Metanephros (tissue), 1 donor: Measurements from ENCODE around the gene A4GNT. TPM values are rescaled to one million over a fixed set of nuclear protein-coding genes. Genes with fewer than 3 reads are reported as not detected.

Experiments
- total RNA-seq: library from RNA; depleted of rRNA; stranded (reverse); fragments of >200 nt; gene quantifications from one replicate; pipeline ENCODE4 v1.2.3, GENCODE V29; 2014

Gene A4GNT
- total RNA-seq = not detected

DNA sequence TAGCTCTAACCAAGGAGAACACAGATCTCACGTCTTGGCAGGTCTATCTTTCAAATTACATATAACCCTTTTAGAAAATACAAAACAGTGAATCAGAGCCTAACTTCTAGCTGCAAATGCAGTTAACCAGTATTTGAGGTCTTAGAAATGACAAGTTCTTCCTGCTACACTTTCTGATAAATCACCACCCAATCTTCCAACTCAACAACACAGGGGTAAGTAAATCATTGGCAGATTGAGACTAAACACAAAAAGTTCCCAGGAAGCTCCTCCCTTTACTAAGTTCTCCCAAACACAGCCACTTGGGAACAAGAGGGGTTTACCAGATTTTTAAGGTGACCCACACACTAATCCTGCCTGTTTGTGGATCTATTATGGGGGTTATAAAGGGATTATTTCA, at the start of gene A4GNT:
A4GNT (minus strand) TSS at position 152 of the 400 bp plus-strand sequence. CDS start 1,134 bp downstream, outside the sequence.

DNA sequence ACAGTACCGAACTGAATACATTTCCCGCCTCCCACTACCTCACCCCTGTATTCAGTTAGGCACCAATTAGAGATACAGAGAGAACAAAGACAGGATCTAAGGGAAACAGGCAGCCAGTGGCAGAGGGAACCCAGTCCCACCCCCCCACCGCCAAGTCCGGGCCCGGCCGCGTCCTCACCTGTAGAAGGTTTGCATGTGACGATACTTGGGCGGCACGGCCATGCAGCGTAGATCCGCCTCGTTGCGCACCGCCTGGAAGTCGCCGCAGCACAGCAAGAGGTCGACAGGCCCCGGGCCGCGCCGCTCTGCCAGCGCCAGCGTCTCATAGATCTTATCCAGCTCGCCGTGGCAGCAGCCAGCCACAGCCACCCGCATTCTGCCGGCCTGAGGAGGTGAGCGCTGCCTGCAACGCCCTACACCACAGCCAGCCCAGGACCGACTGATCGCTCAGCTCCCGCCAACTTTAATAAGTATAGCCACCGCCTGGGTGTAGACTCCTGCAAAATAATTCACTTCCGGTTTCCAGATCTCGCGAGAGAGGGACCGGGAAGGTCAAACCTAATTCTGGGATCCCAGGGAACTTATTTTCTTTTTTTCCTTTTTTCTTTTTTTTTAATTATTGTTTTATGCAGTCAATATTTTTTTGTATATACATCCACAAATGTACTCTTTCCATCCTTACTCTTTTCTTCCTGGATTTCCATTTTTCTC, 42.4 kb upstream of the A4GNT start, which contains the start of gene DBR1:
DBR1 (minus strand) TSS at position 501 of the 711 bp plus-strand sequence; CDS start at position 375, 126 bp downstream.

DNA sequence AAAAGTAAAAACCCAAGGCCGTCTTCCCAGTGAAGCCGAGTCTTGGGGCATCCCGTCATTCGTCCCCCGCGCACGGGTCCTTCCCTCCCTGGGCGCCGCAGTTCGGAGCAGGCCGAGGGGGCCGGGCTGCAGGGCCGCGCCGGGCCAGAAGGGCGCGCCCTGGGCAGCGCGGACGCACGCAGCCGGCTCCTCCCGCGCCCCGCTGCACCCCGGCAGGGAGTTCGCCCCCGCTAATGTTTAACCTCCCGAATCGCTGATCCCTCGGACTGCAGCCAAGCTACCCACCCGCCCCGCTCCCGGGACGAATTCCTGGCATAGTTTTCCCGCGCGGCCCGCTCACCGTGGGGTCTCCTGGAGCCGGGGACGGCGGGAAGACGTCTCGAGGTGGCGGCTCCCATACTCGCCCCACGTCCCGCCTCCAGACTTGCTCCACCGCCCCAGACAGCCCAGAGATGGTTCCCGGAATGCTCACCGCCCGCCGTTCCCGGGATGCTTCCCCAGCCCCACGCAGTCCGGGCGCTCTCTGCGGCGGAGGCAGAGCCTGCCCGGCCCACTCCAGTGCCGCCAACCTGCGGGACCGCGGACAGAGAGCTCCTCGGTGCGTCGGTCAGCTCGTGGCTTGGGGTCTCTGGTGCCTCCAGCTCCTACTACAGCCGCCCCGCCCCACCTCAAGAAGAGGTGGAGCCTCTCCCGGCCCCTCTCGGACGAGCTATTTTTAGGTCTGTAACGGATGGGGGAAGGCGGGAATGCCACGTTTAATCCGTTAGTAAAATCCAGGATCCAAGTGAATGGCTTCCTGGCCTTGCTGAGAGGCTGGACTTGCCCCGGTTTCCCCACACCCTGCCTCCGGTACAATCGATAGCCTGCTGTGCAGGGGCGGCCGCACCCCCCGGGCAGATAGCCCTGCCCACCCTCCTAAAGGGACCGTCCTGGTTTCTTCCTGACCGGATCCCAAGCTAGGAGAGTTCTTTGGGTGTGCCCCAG, 16.9 kb downstream of the A4GNT start, which contains the start of gene DZIP1L:
DZIP1L (minus strand) TSS at position 621 of the 984 bp plus-strand sequence. CDS start 11,637 bp downstream, outside the sequence.

Other genes with a start within 250 kb of the A4GNT start
- 0.29 TPM for gene CLDN18, start 122.2 kb downstream of the A4GNT start, total RNA-seq
- 53.6 TPM for gene DZIP1L, start 16.8 kb downstream of the A4GNT start, total RNA-seq
- gene DBR1, start 42.5 kb upstream of the A4GNT start, total RNA-seq = 18.3 TPM
- 61.8 TPM for gene ARMC8, start 54.9 kb upstream of the A4GNT start, total RNA-seq
- 1.6 TPM for gene NME9, start 197.5 kb upstream of the A4GNT start, total RNA-seq
- 31.3 TPM for gene MRAS, start 216.2 kb upstream of the A4GNT start, total RNA-seq